Measurements from ENCODE around the gene PFKL. TPM values are rescaled to one million over a fixed set of nuclear protein-coding genes. Genes with fewer than 3 reads are reported as not detected.
A peak's percentile ranks its signal among the peaks of the same experiment; 100 is the strongest.

PFKL gene
- total RNA-seq = 189 TPM

GRCh38 chr21:44299458-44300261, at the start of gene PFKL:
PFKL (plus strand) TSS chr21:44300053; CDS start chr21:44300106, 53 bp downstream.
- DNase-seq (ENCODE audit: low spot score) (peak; percentile 87), ATAC-seq (peak; percentile 50)
- intact Hi-C loops (cut with DNase I) = loop anchor here (2.0 to 10.0 kb wide), 2 partner anchors 295 to 509 kb away; no protein-coding TSS in a partner anchor

- intact Hi-C loops (cut with DNase I) = no loop called here
- DNase-seq (ENCODE audit: low spot score) (peak; percentile 53), ATAC-seq (no peak)
Observed at GRCh38 chr21:44253832-44254710, 45.8 kb upstream of the PFKL start.

- intact Hi-C loops (cut with DNase I) = no loop called here
- DNase-seq (ENCODE audit: low spot score) (no peak), ATAC-seq (no peak)
Observed at GRCh38 chr21:44255511-44255981, 44.3 kb upstream of the PFKL start.

- ATAC-seq (no peak), DNase-seq (ENCODE audit: low spot score) (peak; percentile 45)
- intact Hi-C loops (cut with DNase I) = no loop called here
Observed at GRCh38 chr21:44258056-44258725, 41.7 kb upstream of the PFKL start.

- no peak for ATAC-seq
- no peak for DNase-seq (ENCODE audit: low spot score)
- intact Hi-C loops (cut with DNase I) = no loop called here
Observed at GRCh38 chr21:44259082-44259705, 40.7 kb upstream of the PFKL start.

GRCh38 chr21:44260066-44260465, 39.8 kb upstream of the PFKL start:
- intact Hi-C loops (cut with DNase I) = no loop called here
- ATAC-seq (no peak), DNase-seq (ENCODE audit: low spot score) (no peak)

- DNase-seq (ENCODE audit: low spot score) = peak; percentile 54
- no peak for ATAC-seq
- intact Hi-C loops (cut with DNase I) = no loop called here
Observed at GRCh38 chr21:44260791-44261631, 38.8 kb upstream of the PFKL start.

- DNase-seq (ENCODE audit: low spot score) (peak; percentile 53), ATAC-seq (no peak)
- intact Hi-C loops (cut with DNase I) = no loop called here
Observed at GRCh38 chr21:44261675-44262295, 38.1 kb upstream of the PFKL start, which contains the start of gene DNMT3L. DNMT3L (minus strand) TSS chr21:44261897; CDS start chr21:44261259, 638 bp downstream.

GRCh38 chr21:44262338-44263056, 37.4 kb upstream of the PFKL start:
- intact Hi-C loops (cut with DNase I) = no loop called here
- ATAC-seq (no peak), DNase-seq (ENCODE audit: low spot score) (peak; percentile 45)

GRCh38 chr21:44263221-44263760, 36.6 kb upstream of the PFKL start:
- intact Hi-C loops (cut with DNase I) = no loop called here
- DNase-seq (ENCODE audit: low spot score) (no peak), ATAC-seq (peak; percentile 15)

- ATAC-seq (no peak), DNase-seq (ENCODE audit: low spot score) (no peak)
- intact Hi-C loops (cut with DNase I) = no loop called here
Observed at GRCh38 chr21:44263768-44264167, 36.1 kb upstream of the PFKL start.

GRCh38 chr21:44265734-44266270, 34.1 kb upstream of the PFKL start:
- ATAC-seq = no peak
- intact Hi-C loops (cut with DNase I) = no loop called here
- no peak for DNase-seq (ENCODE audit: low spot score)

GRCh38 chr21:44267655-44268142, 32.2 kb upstream of the PFKL start:
- peak; percentile 61 for ATAC-seq
- intact Hi-C loops (cut with DNase I) = no loop called here

GRCh38 chr21:44269090-44269489, 30.8 kb upstream of the PFKL start:
- intact Hi-C loops (cut with DNase I) = no loop called here
- DNase-seq (ENCODE audit: low spot score) = no peak
- ATAC-seq = no peak

More at GRCh38 chr21:44267655-44268142, 32.2 kb upstream of the PFKL start:
- no peak for DNase-seq (ENCODE audit: low spot score)

- intact Hi-C loops (cut with DNase I) = no loop called here
Observed at GRCh38 chr21:44271558-44272283, 28.1 kb upstream of the PFKL start.

More at GRCh38 chr21:44271558-44272283, 28.1 kb upstream of the PFKL start:
- DNase-seq (ENCODE audit: low spot score) (no peak), ATAC-seq (no peak)

Measured in sciatic nerve (tissue), 2 donors.